GM12891 (cell line): ENCODE data around the gene ELMO1.

Experiments used
- PAX5 ChIP-seq: IDR thresholded peaks from 2 replicates; pipeline ENCODE4 v1.6.1; 2011; ENCODE audit warnings: low read length, moderate library complexity, mild to moderate bottlenecking; ENCODE audit not compliant: insufficient read depth, severe bottlenecking
- POLR2A ChIP-seq: IDR thresholded peaks from 2 replicates; pipeline ENCODE4 v1.6.1; 2011; ENCODE audit warnings: low read depth, low read length, control low read depth
- POLR2AphosphoS5 ChIP-seq: IDR thresholded peaks from 2 replicates; pipeline ENCODE4 v1.6.1; 2011; ENCODE audit warnings: low read depth, low read length, control low read depth
- TAF1 ChIP-seq: IDR thresholded peaks from 2 replicates; pipeline ENCODE4 v1.6.1; 2011; ENCODE audit warnings: low read depth, low read length, control low read depth

DNA sequence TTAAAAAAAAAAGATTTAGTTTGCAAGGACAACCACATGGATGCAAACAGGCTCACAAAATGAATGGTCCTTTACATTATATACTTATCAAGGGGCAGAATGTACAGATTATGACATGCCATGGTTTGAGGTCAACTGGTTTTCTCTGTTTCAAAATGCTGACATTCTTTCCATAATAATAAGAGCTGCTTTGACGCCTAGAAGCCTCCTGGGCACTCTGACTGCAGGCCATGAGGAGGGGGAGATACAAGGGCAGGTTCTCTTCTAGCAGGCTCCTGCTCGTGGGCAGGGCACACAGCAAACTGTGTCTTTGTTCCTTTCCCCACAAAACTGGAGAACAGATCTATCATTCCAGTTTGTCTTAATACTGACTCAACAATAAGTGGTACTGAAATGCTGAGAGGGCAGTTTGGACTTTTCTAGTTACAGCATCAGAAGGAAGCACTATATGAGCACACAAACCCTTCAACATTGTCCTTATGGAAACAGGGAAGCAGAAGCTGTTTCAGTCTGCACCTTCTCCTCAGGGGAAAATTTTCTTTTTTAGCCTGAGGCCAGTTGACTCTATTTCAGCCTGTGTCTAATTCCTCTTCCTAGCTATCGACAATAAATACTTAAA is 409.4 kb downstream of the ELMO1 start:
- TF ChIP-seq POLR2A: no peak
- no peak for TF ChIP-seq POLR2AphosphoS5
- no peak for TF ChIP-seq TAF1
- TF ChIP-seq PAX5: no peak
